ENCODE measurements around the gene PCDHA1. TPM values are rescaled to one million over a fixed set of nuclear protein-coding genes. Genes with fewer than 3 reads are reported as not detected.

The PCDHA1 gene
- total and polyA plus RNA-seq, 2 experiments from 2014 or later = 0.29 TPM; not detected in 1

- no peaks in the 10 kb centered on the region for H3K36me3 ChIP-seq
- no peak for TF ChIP-seq CTCF (IDR thresholded peaks at IDR 0.05; ENCODE audit: low read depth, low read length)
- DNase-seq (ENCODE audit: low read depth in 1 of 2, low spot score in 1 of 2) = no peak
Measured at GRCh38 chr5:140934964-140935606, 149.1 kb downstream of the PCDHA1 start.

GRCh38 chr5:140946578-140946977 is 160.6 kb downstream of the PCDHA1 start:
- H3K36me3 ChIP-seq = no peaks in the 10 kb centered on the region
- no peaks in the 10 kb centered on the region for H3K27me3 ChIP-seq
- H3K27ac ChIP-seq = no peak overlapping the region
- H3K4me1 ChIP-seq (ENCODE audit: low read depth) = no peaks in the 10 kb centered on the region
- no peak for TF ChIP-seq CTCF (IDR thresholded peaks at IDR 0.05; ENCODE audit: low read depth, low read length)
- no peaks in the 10 kb centered on the region for H3K9me3 ChIP-seq (ENCODE audit: low read depth)
- no peak overlapping the region for H3K4me3 ChIP-seq
- DNase-seq (ENCODE audit: low read depth in 1 of 2, low spot score in 1 of 2) = no peak

More at GRCh38 chr5:140934964-140935606, 149.1 kb downstream of the PCDHA1 start:
- Histone ChIP-seq H3K4me1 (ENCODE audit: low read depth) (no peaks in the 10 kb centered on the region), H3K4me3 (no peak overlapping the region), H3K27ac (no peak overlapping the region), H3K27me3 (no peaks in the 10 kb centered on the region), H3K9me3 (ENCODE audit: low read depth) (no peaks in the 10 kb centered on the region)

- Histone ChIP-seq H3K4me3 (no peak overlapping the region), H3K4me1 (ENCODE audit: low read depth) (no peaks in the 10 kb centered on the region), H3K9me3 (ENCODE audit: low read depth) (no peaks in the 10 kb centered on the region), H3K27ac (no peak overlapping the region), H3K36me3 (no peaks in the 10 kb centered on the region), H3K27me3 (no peaks in the 10 kb centered on the region)
- TF ChIP-seq CTCF (IDR thresholded peaks at IDR 0.05; ENCODE audit: low read depth, low read length) = no peak
- no peak for DNase-seq (ENCODE audit: low read depth in 1 of 2, low spot score in 1 of 2)
Measured at GRCh38 chr5:140951636-140952035, 165.7 kb downstream of the PCDHA1 start.

GRCh38 chr5:140953234-140953633 is 167.3 kb downstream of the PCDHA1 start:
- H3K4me1 ChIP-seq (ENCODE audit: low read depth) = no peaks in the 10 kb centered on the region
- H3K4me3 ChIP-seq = no peak overlapping the region
- H3K36me3 ChIP-seq = no peaks in the 10 kb centered on the region
- H3K27me3 ChIP-seq = no peaks in the 10 kb centered on the region
- no peak for TF ChIP-seq CTCF (IDR thresholded peaks at IDR 0.05; ENCODE audit: low read depth, low read length)
- no peaks in the 10 kb centered on the region for H3K9me3 ChIP-seq (ENCODE audit: low read depth)
- no peak overlapping the region for H3K27ac ChIP-seq
- DNase-seq (ENCODE audit: low read depth in 1 of 2, low spot score in 1 of 2) = no peak

GRCh38 chr5:140962190-140962589 is 176.2 kb downstream of the PCDHA1 start:
- DNase-seq (ENCODE audit: low read depth in 1 of 2, low spot score in 1 of 2) = no peak
- H3K4me3 ChIP-seq = no peak overlapping the region
- H3K36me3 ChIP-seq = no peaks in the 10 kb centered on the region
- no peaks in the 10 kb centered on the region for H3K9me3 ChIP-seq (ENCODE audit: low read depth)
- no peak overlapping the region for H3K27ac ChIP-seq
- H3K4me1 ChIP-seq (ENCODE audit: low read depth) = peaks cover 30% of the 10 kb centered on the region
- H3K27me3 ChIP-seq = peaks cover 5% of the 10 kb centered on the region
- TF ChIP-seq CTCF (IDR thresholded peaks at IDR 0.05; ENCODE audit: low read depth, low read length) = no peak
